Prostate gland (tissue), 2 donors: ENCODE measurements around the gene NLRC5. TPM values are rescaled to one million over a fixed set of nuclear protein-coding genes. Genes with fewer than 3 reads are reported as not detected.

Experiments
- DNase-seq: peaks from one replicate; pipeline ENCODE4 v3.0.0-alpha.2; 2019; ENCODE audit warnings: low spot score
- H3K27ac ChIP-seq, 2 donors: fragments of 200-600 bp; sonication (generic); 2 replicates each; pipeline ENCODE4 v1.5.1; 2017 to 2019
- H3K27me3 ChIP-seq: fragments of 200-600 bp; sonication (generic); replicated peaks from 2 replicates; pipeline ENCODE4 v1.5.1; 2019; ENCODE audit not compliant: insufficient read depth
- H3K36me3 ChIP-seq, 2 donors: fragments of 200-600 bp; sonication (generic); 1 replicate in 1 of 2; 2 replicates in 1 of 2; pipeline versions ENCODE4 v1.5.1 to v1.8.1; 2017 to 2019
- H3K4me1 ChIP-seq: fragments of 200-600 bp; sonication (generic); replicated peaks from 2 replicates; pipeline ENCODE4 v1.5.1; 2019
- H3K4me3 ChIP-seq, 2 donors: fragments of 200-600 bp; sonication (generic); 2 replicates each; pipeline ENCODE4 v1.5.1; 2017 to 2019
- H3K9me3 ChIP-seq: fragments of 200-600 bp; sonication (generic); 2 replicates; pipeline ENCODE4 v1.5.1; 2017
- CTCF ChIP-seq, 4 experiments: fragments of 200-600 bp in 2 of 4; fragments of 450-650 bp in 2 of 4; sonication (generic) in 2 of 4; IDR thresholded peaks; 1 replicate in 3 of 4; 2 replicates in 1 of 4; pipeline ENCODE4 v1.5.1; 2016 to 2019; ENCODE audit warnings: antibody characterized with exemption in 4 of 4, mild to moderate bottlenecking in 2 of 4, moderate library complexity in 2 of 4
- POLR2A ChIP-seq: fragments of 450-650 bp; IDR thresholded peaks from one replicate; pipeline ENCODE4 v1.6.1; 2016; ENCODE audit warnings: antibody characterized with exemption, mild to moderate bottlenecking
- POLR2AphosphoS5 ChIP-seq: sonication (generic); formaldehyde crosslinking; IDR thresholded peaks from one replicate; pipeline ENCODE4 v1.6.1; 2017; ENCODE audit warnings: antibody characterized with exemption
- WGBS: methylation state at CpG from one replicate; pipeline ENCODE4 v1.1.5; 2018; 5-methylcytosine and 5-hydroxymethylcytosine counted together
- intact Hi-C: fragments of 100-400 bp; cut with DNase I; formaldehyde crosslinking; loops from one replicate; pipeline ENCODE4 v1.14.2; 2022
- total RNA-seq, 2 donors: library from RNA; depleted of rRNA; stranded (reverse); fragments of >200 nt; gene quantifications; one replicate each; pipeline ENCODE4 v1.1.0, GENCODE V29; 2016

NLRC5 gene
- total RNA-seq, 2 donors from 2014 or later = 9.5 to 31.2 TPM

- no peak for DNase-seq
- H3K9me3 ChIP-seq = no peaks in the 10 kb centered on the region
- H3K27me3 ChIP-seq = no peaks in the 10 kb centered on the region
- no peaks in the 10 kb centered on the region for H3K36me3 ChIP-seq
- WGBS = 19% methylated on average over 24 of the region's 24 CpGs
- intact Hi-C loops = loop anchor here (5.0 to 10.0 kb wide), 2 partner anchors 203 to 326 kb away; no protein-coding TSS in a partner anchor
- H3K4me3 ChIP-seq = peak overlapping the region; percentile 76 to 87
- peak overlapping the region; percentile 73 to 75 for H3K27ac ChIP-seq
- TF ChIP-seq POLR2AphosphoS5 (no peak), POLR2A (no peak), CTCF (IDR thresholded peaks at IDR 0.05) (no peak)
- peaks cover 6% of the 10 kb centered on the region for H3K4me1 ChIP-seq
These were observed 102.0 kb downstream of the NLRC5 start for GRCh38 chr16:57091200-57091974.

GRCh38 chr16:57091975-57092785 is 102.8 kb downstream of the NLRC5 start, which contains the start of gene CPNE2:
CPNE2 (plus strand) TSS chr16:57092583; CDS start chr16:57110743, 18,160 bp downstream.
- Histone ChIP-seq H3K4me1 (peaks cover 6% of the 10 kb centered on the region), H3K4me3 (peak within 1 kb of the TSS; percentile 76 to 87), H3K27ac (peak within 1 kb of the TSS; percentile 73 to 75), H3K36me3 (no peaks in the 10 kb centered on the region), H3K9me3 (no peaks in the 10 kb centered on the region), H3K27me3 (no peaks in the 10 kb centered on the region)
- intact Hi-C loops = loop anchor here (5.0 to 10.0 kb wide), 2 partner anchors 203 to 325 kb away; no protein-coding TSS in a partner anchor
- TF ChIP-seq CTCF (IDR thresholded peaks at IDR 0.05) (peak in 2 of 4 experiments; percentile 15 to 21), POLR2AphosphoS5 (no peak)
- WGBS = under 1% methylated on average over 74 of the region's 100 CpGs
- peak; percentile 54 for DNase-seq

GRCh38 chr16:57092786-57093411 is 103.5 kb downstream of the NLRC5 start:
- Histone ChIP-seq H3K27ac (peak overlapping the region; percentile 72 to 73), H3K4me3 (peak overlapping the region; percentile 76 to 87), H3K36me3 (no peaks in the 10 kb centered on the region), H3K4me1 (peaks cover 6% of the 10 kb centered on the region), H3K27me3 (no peaks in the 10 kb centered on the region), H3K9me3 (no peaks in the 10 kb centered on the region)
- no peak for TF ChIP-seq POLR2AphosphoS5
- TF ChIP-seq CTCF (IDR thresholded peaks at IDR 0.05) = peak; percentile 32 to 56 (median 55)
- TF ChIP-seq POLR2A = no peak
- 0% methylated on average over 40 of the region's 53 CpGs for WGBS
- intact Hi-C loops = loop anchor here (5.0 to 10.0 kb wide), 2 partner anchors 202 to 324 kb away; no protein-coding TSS in a partner anchor
- DNase-seq = peak; percentile 34

GRCh38 chr16:57093666-57094564 is 104.6 kb downstream of the NLRC5 start:
- Histone ChIP-seq H3K9me3 (no peaks in the 10 kb centered on the region), H3K4me3 (peak overlapping the region; percentile 76 to 87), H3K27me3 (no peaks in the 10 kb centered on the region), H3K27ac (no peak overlapping the region), H3K36me3 (no peaks in the 10 kb centered on the region), H3K4me1 (peaks cover 6% of the 10 kb centered on the region)
- WGBS = 63% methylated on average over 18 of the region's 18 CpGs
- no peak for DNase-seq
- intact Hi-C loops = loop anchor here (5.0 to 10.0 kb wide), 2 partner anchors 201 to 323 kb away; no protein-coding TSS in a partner anchor
- no peak for TF ChIP-seq CTCF (IDR thresholded peaks at IDR 0.05)
- no peak for TF ChIP-seq POLR2AphosphoS5
- TF ChIP-seq POLR2A = no peak
